ENCODE measurements around the gene SLF2.
A peak's percentile ranks its signal among the peaks of the same experiment; 100 is the strongest.

Gene SLF2

GRCh38 chr10:101000915-101001658, 88.3 kb downstream of the SLF2 start:
- peak overlapping the region; percentile 91 for H3K4me3 ChIP-seq (ENCODE audit: low read depth, low read length)
- TF ChIP-seq CTCF (IDR thresholded peaks at IDR 0.05; ENCODE audit: low read depth, low read length): no peak

DNA sequence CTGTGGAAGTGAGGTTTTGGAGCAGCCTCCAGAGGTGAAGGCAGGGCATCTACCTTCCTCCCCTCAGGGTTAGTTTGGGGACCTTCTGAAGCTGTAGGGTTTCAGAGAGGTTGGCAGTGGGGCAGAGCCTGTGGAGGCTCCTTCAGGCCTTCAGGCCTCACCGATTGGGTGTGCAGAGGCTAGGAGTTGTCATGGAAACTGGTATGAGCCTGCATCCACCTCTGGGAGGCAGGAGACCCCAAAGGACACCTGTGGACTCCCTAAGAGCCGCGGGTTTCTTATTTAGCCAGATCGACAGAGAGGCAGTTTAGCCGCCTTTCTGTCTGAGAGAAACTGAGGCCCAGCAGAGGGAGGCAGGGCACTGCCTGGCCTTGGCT, 88.9 kb downstream of the SLF2 start:
- H3K4me3 ChIP-seq (ENCODE audit: low read depth, low read length): peak overlapping the region; percentile 91
- TF ChIP-seq CTCF (IDR thresholded peaks at IDR 0.05; ENCODE audit: low read depth, low read length): no peak

- H3K4me3 ChIP-seq (ENCODE audit: low read depth, low read length): peak overlapping the region; percentile 91
- no peak for TF ChIP-seq CTCF (IDR thresholded peaks at IDR 0.05; ENCODE audit: low read depth, low read length)
Measured at GRCh38 chr10:101002456-101002855, 89.7 kb downstream of the SLF2 start.

DNA sequence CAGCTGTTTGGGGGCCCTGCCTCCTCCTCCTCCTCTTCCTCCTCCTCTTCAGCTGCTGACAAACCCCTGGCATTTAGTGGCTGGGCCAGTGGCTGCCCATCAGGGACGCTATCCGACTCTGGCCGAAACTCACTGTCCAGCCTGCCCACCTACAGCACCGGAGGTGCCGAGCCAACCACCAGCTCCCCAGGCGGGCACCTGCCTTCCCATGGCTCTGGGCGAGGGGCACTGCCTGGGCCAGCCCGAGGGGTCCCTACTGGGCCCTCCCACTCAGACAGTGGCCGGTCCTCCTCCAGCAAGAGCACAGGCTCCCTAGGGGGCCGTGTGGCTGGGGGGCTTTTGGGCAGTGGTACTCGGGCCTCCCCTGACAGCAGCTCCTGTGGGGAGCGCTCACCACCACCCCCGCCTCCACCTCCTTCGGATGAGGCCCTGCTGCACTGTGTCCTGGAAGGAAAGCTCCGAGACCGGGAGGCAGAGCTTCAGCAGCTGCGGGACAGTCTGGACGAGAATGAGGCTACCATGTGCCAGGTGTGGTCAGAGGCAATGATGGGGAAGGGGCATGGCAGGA, 91.0 kb downstream of the SLF2 start:
- no peak for TF ChIP-seq CTCF (IDR thresholded peaks at IDR 0.05; ENCODE audit: low read depth, low read length)
- H3K4me3 ChIP-seq (ENCODE audit: low read depth, low read length): no peak overlapping the region

DNA sequence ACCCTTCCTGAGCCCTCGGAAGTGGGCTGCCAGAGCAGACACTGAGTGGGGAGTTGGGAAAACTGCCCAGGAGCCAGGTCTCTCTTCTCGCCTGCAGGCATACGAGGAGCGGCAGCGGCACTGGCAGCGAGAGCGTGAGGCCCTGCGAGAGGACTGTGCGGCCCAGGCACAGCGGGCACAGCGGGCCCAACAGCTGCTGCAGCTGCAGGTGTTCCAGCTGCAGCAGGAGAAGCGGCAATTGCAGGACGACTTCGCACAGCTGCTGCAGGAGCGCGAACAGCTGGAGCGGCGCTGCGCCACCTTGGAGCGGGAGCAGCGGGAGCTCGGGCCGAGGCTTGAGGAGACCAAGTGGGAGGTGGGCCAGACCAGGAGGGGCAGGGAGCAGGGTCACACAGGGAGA, 92.6 kb downstream of the SLF2 start:
- H3K4me3 ChIP-seq (ENCODE audit: low read depth, low read length): no peak overlapping the region
- TF ChIP-seq CTCF (IDR thresholded peaks at IDR 0.05; ENCODE audit: low read depth, low read length): no peak

DNA sequence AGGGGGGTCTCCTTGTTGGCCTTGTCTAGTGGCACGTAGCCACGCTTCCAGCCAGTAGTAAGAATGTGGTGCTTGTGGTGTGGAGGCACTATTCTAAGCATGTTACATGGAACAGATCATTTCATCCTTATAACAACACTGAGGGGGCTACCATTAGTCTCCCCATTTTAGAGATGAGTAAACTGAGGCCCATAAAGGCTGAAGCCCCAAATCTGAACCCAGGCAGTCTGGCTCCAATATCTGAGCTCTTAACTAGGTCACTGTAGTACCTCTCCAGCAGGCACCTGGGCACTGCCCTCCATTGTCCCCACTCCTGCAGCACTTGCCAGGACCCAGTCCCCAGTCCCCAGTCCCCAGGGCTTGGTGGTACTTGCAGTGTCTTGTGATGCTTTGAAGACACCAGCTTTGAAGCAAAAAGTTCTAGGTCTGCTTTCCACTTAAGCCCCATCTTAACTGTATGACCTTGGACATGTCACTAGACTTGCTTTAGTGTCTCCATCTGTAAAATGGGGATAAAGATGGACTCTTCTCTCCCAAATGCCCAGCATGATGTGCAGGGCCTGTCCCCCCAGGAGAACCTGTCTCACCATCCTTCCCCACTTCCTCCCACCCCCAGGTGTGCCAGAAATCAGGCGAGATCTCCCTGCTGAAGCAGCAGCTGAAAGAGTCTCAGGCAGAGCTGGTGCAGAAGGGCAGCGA, 93.3 kb downstream of the SLF2 start:
- no peak for TF ChIP-seq CTCF (IDR thresholded peaks at IDR 0.05; ENCODE audit: low read depth, low read length)
- no peak overlapping the region for H3K4me3 ChIP-seq (ENCODE audit: low read depth, low read length)

GRCh38 chr10:101006593-101007098, 93.9 kb downstream of the SLF2 start:
- no peak for TF ChIP-seq CTCF (IDR thresholded peaks at IDR 0.05; ENCODE audit: low read depth, low read length)
- no peak overlapping the region for H3K4me3 ChIP-seq (ENCODE audit: low read depth, low read length)
